Type B pancreatic cell (in vitro differentiated cells): Measurements from ENCODE around the gene MAPK4. TPM values are rescaled to one million over a fixed set of nuclear protein-coding genes. Genes with fewer than 3 reads are reported as not detected.

Source experiments
- DNase-seq: peaks from one replicate; pipeline ENCODE4 v3.0.0; 2021; ENCODE audit warnings: mixed read lengths; ENCODE audit not compliant: unreplicated experiment; ENCODE audit errors: extremely low spot score
- H3K27ac Mint-ChIP-seq: 2 replicates; pipeline ENCODE4 v1.8.0; 2021; ENCODE audit warnings: mild to moderate bottlenecking, mixed read lengths
- H3K27me3 Mint-ChIP-seq: 2 replicates; pipeline ENCODE4 v1.8.0; 2021; ENCODE audit warnings: mixed read lengths
- H3K36me3 Mint-ChIP-seq: 2 replicates; pipeline ENCODE4 v1.8.0; 2021; ENCODE audit warnings: mixed read lengths
- H3K4me1 Mint-ChIP-seq: one replicate; pipeline ENCODE4 v1.8.0; 2021; ENCODE audit warnings: mixed read lengths; ENCODE audit not compliant: unreplicated experiment
- H3K4me3 Mint-ChIP-seq: 2 replicates; pipeline ENCODE4 v1.8.0; 2021; ENCODE audit warnings: mild to moderate bottlenecking, mixed read lengths
- H3K9me3 Mint-ChIP-seq: 2 replicates; pipeline ENCODE4 v1.8.0; 2021; ENCODE audit warnings: mixed read lengths
- total RNA-seq: library from RNA; stranded (reverse); gene quantifications from 2 replicates; pipeline ENCODE4 v1.2.1, GENCODE V29; 2021; ENCODE audit warnings: low replicate concordance
- TF ChIP-seq, protein P1 (sequence below): fragments of 200-600 bp; sonication (generic); conservative IDR thresholded peaks from 2 replicates; pipeline ENCODE4 v1.5.0; 2021; ENCODE audit warnings: antibody characterized with exemption, mild to moderate bottlenecking

MAPK4 gene
- total RNA-seq, 1 donor from 2014 or later, result 7.5 TPM

DNA sequence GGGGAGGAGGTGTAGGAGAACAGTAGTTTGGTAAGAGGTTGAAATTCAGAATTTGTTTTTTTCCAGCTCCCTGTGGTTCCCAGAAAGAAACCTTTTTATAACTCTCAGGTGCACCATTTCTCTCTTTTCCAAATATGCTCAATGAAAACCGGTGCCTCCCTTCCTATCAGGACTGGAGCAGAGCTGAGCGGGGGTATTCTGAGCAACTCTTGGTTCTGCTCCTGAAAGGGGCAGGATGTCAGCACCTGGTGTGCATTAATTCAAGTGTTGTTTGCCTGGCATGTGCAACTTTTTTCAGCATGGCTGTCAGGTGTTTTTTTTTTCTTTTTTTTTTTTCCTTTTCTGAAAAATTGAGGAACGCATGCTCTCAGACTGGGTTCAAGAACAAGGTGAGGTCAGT, 74.1 kb downstream of the MAPK4 start:
- no peaks in the 10 kb centered on the region for H3K36me3 Mint-ChIP-seq
- no peak for DNase-seq
- H3K4me1 Mint-ChIP-seq, result peaks cover 28% of the 10 kb centered on the region
- H3K9me3 Mint-ChIP-seq, result no peaks in the 10 kb centered on the region
- TF ChIP-seq, protein P1, sequence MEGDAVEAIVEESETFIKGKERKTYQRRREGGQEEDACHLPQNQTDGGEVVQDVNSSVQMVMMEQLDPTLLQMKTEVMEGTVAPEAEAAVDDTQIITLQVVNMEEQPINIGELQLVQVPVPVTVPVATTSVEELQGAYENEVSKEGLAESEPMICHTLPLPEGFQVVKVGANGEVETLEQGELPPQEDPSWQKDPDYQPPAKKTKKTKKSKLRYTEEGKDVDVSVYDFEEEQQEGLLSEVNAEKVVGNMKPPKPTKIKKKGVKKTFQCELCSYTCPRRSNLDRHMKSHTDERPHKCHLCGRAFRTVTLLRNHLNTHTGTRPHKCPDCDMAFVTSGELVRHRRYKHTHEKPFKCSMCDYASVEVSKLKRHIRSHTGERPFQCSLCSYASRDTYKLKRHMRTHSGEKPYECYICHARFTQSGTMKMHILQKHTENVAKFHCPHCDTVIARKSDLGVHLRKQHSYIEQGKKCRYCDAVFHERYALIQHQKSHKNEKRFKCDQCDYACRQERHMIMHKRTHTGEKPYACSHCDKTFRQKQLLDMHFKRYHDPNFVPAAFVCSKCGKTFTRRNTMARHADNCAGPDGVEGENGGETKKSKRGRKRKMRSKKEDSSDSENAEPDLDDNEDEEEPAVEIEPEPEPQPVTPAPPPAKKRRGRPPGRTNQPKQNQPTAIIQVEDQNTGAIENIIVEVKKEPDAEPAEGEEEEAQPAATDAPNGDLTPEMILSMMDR, result no peak
- H3K27ac Mint-ChIP-seq, result no peak overlapping the region
- H3K4me3 Mint-ChIP-seq, result no peak overlapping the region
- H3K27me3 Mint-ChIP-seq, result no peaks in the 10 kb centered on the region

DNA sequence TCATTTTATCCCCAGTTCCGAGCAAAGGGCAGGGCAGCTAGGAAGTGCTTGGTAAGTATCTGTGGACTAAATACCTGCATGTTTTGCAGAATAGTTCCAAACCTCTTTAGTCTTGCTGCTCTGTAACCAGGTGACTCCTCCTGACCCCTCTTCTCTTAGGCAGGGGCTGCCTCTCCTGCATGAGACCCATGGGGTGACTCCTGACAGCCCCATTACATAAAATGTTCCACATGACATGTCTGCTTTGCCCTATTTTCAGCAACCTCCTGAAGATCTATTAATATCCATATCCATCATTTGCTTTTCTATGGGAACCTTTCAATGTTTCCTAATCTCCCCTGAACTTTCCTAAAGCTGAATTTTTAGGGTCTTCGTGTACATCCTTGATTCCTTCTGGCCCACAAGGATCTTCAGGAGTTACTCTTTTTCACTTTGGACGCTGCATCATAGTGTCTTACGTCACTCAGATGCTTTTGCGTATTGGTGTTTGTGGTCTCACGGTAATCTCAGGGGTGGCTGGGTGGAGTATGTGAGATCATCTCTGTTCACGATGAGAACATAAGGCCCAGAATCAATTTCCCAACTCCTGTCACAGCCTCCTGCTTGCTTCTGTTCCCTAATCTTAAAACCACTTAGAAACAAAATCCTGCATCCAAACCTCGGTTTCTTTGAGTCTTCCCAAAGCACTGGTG, 76.6 kb downstream of the MAPK4 start:
- Mint-ChIP-seq H3K4me1 (peaks cover 17% of the 10 kb centered on the region), H3K36me3 (no peaks in the 10 kb centered on the region), H3K27ac (no peak overlapping the region), H3K4me3 (no peak overlapping the region), H3K27me3 (no peaks in the 10 kb centered on the region), H3K9me3 (no peaks in the 10 kb centered on the region)
- DNase-seq, result no peak
- TF ChIP-seq, protein P1, result no peak

DNA sequence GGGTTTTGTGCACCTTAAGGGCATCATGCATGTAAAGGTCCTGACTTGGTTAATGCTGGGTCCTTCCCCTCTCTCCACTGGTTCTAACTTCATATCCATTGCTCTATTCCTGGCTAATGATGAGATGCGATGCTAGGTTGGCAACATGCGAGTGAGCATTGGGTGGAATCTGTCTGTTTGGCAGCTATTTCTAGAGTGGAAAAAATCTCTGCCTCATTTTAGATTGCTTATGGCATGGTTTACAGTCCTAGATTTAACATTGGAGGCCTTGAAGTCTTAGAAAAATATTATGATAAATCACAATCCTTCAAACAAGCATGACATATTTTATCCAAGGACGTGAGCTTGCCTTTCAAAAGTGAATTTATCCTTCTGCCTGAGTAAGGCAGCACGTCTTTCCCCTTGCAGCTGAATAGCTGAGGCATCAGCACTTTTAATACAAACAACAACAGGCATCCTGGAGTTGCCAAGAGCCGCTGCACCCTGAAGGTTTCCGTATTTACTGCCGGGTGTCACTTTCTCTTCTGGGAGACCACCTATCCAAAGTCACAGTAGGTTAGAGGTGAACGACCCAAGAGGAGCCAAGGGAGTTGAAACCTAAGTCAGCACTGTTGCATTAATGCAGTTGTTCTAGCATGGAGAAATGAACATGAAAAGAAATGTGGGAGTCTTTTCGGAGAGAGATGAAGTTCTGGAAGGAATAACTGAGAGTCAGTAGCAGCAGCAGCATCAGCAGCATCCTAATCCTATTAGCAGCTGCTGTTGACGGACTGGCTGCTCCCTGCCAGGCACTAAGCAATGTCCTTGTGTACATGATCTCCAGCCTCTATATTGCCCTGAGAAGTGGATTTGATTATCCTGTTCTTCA, 78.4 kb downstream of the MAPK4 start:
- no peaks in the 10 kb centered on the region for H3K36me3 Mint-ChIP-seq
- no peak overlapping the region for H3K4me3 Mint-ChIP-seq
- peaks cover 26% of the 10 kb centered on the region for H3K4me1 Mint-ChIP-seq
- DNase-seq, result no peak
- H3K27ac Mint-ChIP-seq, result peak overlapping the region; percentile 33
- no peaks in the 10 kb centered on the region for H3K9me3 Mint-ChIP-seq
- H3K27me3 Mint-ChIP-seq, result no peaks in the 10 kb centered on the region
- TF ChIP-seq, protein P1, result no peak

DNA sequence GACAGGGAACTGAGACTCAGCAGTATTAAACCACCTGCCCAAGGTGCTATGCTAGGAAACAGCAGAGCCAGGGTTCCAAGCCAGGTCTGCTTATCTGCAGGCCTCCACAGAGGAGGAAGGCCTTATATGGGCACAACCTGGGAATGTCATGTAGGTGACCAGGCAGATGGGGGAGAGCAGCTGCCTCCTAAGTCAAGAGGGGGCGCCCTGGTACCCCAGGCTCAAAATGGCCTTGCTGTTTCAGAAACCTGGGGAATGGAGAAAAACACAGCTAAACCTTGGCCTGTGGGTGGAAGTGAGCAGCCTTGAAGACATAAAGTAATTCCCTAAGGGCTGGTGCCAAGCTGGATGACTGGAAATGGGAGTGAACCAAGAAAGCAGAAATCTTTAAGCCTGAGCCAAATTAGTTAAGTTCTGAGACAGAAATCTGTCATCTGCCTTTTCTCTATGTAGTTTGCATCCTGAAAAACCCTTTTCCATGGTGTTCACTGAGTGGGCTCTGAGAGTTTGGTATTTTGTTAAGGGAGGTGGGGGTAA, 79.1 kb downstream of the MAPK4 start:
- DNase-seq, result no peak
- Mint-ChIP-seq H3K36me3 (no peaks in the 10 kb centered on the region), H3K27me3 (no peaks in the 10 kb centered on the region), H3K4me1 (peaks cover 27% of the 10 kb centered on the region), H3K27ac (peak overlapping the region; percentile 33), H3K9me3 (no peaks in the 10 kb centered on the region), H3K4me3 (no peak overlapping the region)
- TF ChIP-seq, protein P1, result no peak

DNA sequence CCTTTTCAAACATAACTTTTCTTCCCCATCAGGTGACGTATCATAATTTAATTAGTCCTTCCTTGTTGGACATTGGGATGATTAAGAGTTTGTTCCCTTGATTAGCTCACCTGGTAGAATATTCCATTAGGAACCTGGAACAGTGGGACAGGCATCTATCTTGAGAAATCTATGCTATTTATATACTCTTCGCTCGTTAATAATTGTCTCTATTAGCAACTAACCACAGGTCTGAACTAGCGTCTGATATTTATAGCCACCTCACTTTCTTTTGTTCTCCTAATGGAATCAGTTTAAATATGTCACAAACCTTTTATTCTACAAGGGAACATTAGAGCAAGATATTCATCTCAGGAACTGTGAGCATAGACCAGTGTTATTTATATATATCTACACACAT, 79.8 kb downstream of the MAPK4 start:
- Mint-ChIP-seq H3K27me3 (no peaks in the 10 kb centered on the region), H3K9me3 (no peaks in the 10 kb centered on the region), H3K4me3 (no peak overlapping the region), H3K27ac (no peak overlapping the region), H3K4me1 (peaks cover 32% of the 10 kb centered on the region), H3K36me3 (no peaks in the 10 kb centered on the region)
- TF ChIP-seq, protein P1, result no peak
- DNase-seq, result no peak
